ENCODE measurements around the gene SPTBN1. TPM values are rescaled to one million over a fixed set of nuclear protein-coding genes. Genes with fewer than 3 reads are reported as not detected.

The SPTBN1 gene
- total RNA-seq, 1 donor from 2014 or later, result 70.3 TPM

DNA sequence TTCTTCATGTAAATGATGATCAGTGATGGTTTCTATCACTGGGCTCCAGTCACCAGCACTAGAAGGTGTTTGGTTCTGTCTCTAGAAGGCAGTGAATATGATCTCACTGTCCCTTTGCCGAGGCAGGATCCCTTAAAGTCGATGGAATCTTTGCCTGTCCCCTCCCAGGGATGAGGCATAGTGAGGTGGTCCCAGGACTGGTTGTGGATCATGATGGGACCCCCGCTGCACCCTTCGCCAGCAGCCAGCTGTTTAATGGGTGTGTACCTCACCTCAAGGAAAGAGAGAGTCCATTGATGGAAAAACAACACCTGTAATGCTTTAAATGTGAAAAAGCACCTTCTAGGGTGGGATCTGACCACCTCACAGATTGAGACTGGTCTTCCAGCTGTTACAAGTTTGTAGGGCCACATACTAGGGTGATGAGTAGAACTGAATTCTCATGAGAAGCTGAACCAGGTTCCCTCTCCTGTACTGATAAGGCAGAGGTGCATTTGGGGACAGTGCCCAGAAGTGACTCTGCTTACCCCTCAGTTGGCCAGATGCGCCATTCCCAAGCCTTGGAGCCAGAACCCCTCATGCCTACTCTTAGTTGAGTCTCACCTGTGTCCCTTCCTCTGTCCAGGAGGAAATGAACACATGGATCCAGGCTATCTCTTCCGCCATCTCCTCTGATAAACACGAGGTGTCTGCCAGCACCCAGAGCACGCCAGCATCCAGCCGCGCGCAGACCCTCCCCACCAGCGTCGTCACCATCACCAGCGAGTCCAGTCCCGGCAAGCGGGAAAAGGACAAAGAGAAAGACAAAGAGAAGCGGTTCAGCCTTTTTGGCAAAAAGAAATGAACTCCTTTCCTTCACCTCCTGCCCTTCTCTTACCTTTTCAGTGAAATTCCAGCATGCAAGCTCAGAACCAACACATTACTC, 211.9 kb downstream of the SPTBN1 start:
- Mint-ChIP-seq H3K27me3 (ENCODE audit: low read depth) (no peaks in the 10 kb centered on the region), H3K27ac (no peak overlapping the region), H3K9me3 (no peaks in the 10 kb centered on the region), H3K4me3 (ENCODE audit: low read depth) (no peak overlapping the region), H3K36me3 (ENCODE audit: low read depth) (peaks cover 84% of the 10 kb centered on the region), H3K4me1 (ENCODE audit: low read depth) (peaks cover 16% of the 10 kb centered on the region)
- intact Hi-C loops (cut with micrococcal nuclease), result no loop called here
- no peak for DNase-seq (ENCODE audit: low spot score)

DNA sequence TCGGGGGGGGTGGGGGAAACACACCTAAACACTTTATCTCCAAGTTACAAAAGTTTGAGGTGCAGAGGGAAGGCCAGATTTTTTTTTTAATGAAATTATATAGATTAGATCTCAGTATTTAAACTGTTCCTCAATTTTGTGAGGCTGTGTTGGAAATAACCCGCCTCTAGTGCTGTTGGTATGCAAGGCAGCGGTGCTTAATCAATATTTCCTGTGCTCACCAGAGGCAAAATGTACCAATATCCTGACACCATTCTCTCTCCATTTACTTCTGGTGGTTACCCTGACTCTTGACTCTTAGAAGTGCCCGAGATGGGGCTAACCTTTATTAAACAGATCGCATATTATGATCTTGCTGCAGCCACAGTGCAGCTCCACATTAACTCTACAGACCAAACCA, 212.6 kb downstream of the SPTBN1 start:
- Mint-ChIP-seq H3K4me3 (ENCODE audit: low read depth) (no peak overlapping the region), H3K36me3 (ENCODE audit: low read depth) (peaks cover 86% of the 10 kb centered on the region), H3K9me3 (no peaks in the 10 kb centered on the region), H3K4me1 (ENCODE audit: low read depth) (peaks cover 22% of the 10 kb centered on the region), H3K27ac (no peak overlapping the region), H3K27me3 (ENCODE audit: low read depth) (no peaks in the 10 kb centered on the region)
- intact Hi-C loops (cut with micrococcal nuclease), result no loop called here
- DNase-seq (ENCODE audit: low spot score), result no peak

DNA sequence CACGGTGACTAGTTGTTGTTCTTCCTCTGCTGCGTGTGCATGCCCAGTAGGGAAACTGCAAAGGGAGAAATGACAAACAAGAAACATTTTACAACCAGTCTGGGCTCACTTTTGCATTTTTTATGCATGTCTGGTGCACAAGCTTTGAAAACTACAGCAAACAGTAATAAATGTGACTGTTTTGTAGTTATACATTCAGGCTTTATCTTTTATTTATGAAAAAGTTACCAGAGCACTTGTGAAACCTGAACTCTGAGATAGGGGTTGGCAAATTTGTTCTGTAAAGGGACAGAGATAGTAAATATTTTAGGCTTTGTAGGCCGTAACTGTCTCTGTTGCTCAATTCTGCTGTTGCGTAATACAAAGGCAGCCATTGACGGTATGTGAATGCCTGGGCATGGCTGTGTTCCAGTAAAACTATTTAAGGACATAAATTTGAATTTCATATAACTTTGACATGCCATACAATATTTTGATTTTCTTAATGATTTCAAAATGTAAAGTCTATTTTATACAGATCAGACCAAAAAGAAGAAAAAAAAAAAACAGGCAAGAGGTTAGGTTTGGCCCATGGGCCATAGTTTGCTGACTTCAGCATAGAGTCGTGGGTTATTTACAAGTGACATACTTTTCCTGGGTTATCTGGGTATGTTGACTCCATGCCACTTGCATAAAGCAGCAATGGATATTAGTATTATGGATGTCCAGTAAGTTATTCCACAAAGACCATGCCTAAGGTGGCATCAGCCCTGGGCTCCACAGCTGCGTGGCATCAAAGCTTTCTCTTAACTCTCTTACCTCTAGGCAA, 213.8 kb downstream of the SPTBN1 start:
- Mint-ChIP-seq H3K27me3 (ENCODE audit: low read depth) (peaks cover 4% of the 10 kb centered on the region), H3K27ac (no peak overlapping the region), H3K4me1 (ENCODE audit: low read depth) (peaks cover 28% of the 10 kb centered on the region), H3K4me3 (ENCODE audit: low read depth) (no peak overlapping the region), H3K9me3 (no peaks in the 10 kb centered on the region), H3K36me3 (ENCODE audit: low read depth) (peaks cover 76% of the 10 kb centered on the region)
- DNase-seq (ENCODE audit: low spot score), result no peak
- intact Hi-C loops (cut with micrococcal nuclease), result no loop called here

DNA sequence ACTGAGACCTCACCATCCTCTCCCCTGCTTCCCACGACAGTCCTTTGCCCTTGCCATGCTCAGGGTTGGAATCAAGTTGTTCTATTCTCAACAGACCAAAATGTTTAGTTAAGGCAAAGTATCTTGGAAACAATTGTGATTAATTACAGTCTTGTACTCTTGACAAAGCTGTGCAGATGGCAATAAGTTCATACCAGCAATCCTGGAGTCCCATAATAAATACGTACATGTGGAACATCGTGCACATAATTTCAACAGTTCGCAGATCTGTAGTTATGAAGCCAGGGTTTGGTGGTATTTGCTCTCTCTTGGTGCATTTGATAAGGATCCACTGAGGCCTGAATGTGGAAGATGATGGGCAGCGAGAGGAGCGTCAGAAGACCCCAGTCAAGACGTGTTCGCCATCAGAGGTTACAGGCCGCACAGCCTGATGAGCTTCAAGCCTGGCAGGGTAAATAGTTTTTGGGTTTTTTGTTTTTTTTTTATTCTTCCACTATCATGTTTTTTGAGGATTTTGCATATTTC, 214.4 kb downstream of the SPTBN1 start:
- Mint-ChIP-seq H3K4me3 (ENCODE audit: low read depth) (no peak overlapping the region), H3K9me3 (no peaks in the 10 kb centered on the region), H3K27ac (no peak overlapping the region), H3K4me1 (ENCODE audit: low read depth) (peaks cover 25% of the 10 kb centered on the region), H3K27me3 (ENCODE audit: low read depth) (peaks cover 10% of the 10 kb centered on the region), H3K36me3 (ENCODE audit: low read depth) (peaks cover 69% of the 10 kb centered on the region)
- DNase-seq (ENCODE audit: low spot score), result no peak
- intact Hi-C loops (cut with micrococcal nuclease), result no loop called here

DNA sequence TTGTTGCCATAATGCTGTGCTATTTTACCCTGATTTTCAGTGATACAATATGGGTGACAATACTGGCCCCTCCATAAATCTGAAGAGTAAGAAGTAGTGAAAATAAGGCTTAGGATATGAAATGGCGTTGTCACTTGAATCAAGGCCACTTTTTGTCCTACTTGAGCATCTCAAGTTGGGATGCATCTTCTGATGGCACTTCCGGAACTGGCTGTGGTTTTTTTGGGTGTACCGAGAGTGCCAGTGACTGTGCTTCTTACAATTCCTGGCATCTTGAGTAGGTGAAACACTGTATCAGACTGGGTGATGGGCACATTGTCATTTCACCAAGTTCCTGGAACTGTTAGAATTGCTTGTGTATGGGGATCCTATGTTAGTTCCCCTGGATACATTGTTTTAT, 214.9 kb downstream of the SPTBN1 start:
- no peaks in the 10 kb centered on the region for H3K9me3 Mint-ChIP-seq
- no peak overlapping the region for H3K27ac Mint-ChIP-seq
- H3K27me3 Mint-ChIP-seq (ENCODE audit: low read depth), result peaks cover 14% of the 10 kb centered on the region
- H3K36me3 Mint-ChIP-seq (ENCODE audit: low read depth), result peaks cover 65% of the 10 kb centered on the region
- H3K4me1 Mint-ChIP-seq (ENCODE audit: low read depth), result peaks cover 21% of the 10 kb centered on the region
- H3K4me3 Mint-ChIP-seq (ENCODE audit: low read depth), result no peak overlapping the region
- DNase-seq (ENCODE audit: low spot score), result no peak
- intact Hi-C loops (cut with micrococcal nuclease), result no loop called here

DNA sequence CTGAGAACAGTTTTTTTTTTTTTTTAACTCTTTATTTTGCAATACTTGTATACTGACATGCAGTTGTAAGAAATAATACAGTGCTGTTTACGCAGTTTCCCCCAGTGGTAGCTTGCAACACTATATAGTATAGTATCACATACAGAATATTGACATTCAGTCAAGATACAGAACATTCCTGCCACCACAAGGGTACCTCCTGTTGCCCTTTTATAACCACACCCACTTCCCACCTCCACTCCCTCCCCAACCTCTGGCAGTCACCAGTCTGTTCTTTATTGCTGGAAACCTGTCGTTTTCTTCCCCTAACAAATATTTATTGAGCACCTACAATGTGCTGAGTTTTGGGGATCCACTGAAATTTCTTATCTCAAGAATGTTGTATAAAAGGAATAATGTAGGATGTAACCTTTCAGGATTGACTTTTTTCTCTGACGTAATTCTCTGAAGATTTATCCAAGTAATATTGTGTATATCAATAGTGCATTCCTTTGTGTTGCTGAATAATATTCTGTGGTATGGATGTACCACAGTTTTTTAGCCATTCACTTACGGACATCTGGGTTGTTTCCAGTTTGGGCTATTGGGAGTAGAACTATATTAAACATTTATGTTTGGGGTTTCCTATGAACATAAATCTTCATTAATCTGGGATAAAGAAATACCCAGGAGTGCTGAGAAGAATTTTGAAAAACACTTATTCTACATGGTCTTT, 215.9 kb downstream of the SPTBN1 start:
- intact Hi-C loops (cut with micrococcal nuclease), result no loop called here
- Mint-ChIP-seq H3K4me1 (ENCODE audit: low read depth) (peaks cover 24% of the 10 kb centered on the region), H3K27me3 (ENCODE audit: low read depth) (peaks cover 25% of the 10 kb centered on the region), H3K27ac (no peak overlapping the region), H3K4me3 (ENCODE audit: low read depth) (no peak overlapping the region), H3K36me3 (ENCODE audit: low read depth) (peaks cover 55% of the 10 kb centered on the region), H3K9me3 (no peaks in the 10 kb centered on the region)
- DNase-seq (ENCODE audit: low spot score), result no peak

DNA sequence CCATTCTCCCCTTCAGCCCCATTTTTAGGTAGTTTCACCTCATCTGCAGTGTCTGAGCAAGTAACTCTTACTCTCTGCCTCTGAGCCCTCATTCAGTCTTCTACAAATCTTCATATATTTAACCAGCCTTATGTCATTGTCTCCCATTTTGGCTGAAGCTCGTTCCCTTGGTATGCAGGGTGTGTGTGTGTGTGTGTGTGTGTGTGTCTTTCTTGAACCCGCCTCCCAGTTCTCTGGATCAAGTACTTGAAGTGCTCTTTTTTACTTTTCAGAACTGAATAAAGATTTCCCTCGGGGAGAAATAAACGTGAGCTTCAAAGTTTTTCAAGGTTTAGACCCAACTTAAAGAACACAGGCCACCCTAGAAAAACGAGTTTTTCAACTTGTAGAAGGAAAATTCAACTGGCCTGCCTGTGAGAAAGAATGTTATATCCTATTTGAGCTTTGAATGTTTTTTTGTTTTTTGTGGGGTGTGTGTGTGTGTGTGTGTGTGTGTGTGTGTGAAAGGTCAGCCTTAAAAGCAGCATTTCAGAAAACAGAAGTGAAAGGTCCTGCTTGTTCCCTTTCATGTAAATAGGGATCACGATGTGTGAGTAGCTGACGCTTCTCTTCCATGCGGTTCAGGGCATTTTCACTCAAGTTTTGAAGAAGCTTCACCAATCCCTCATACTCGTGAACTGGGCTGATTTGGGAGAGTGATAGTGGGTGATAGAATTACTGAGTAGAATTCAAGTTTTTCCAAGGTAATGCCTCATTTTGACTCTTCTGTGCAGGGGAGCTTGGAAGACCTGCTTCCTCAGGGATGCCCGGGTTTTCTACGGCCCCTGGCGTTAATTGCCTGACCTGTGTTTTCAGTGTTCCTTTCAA, 216.7 kb downstream of the SPTBN1 start:
- H3K36me3 Mint-ChIP-seq (ENCODE audit: low read depth), result peaks cover 47% of the 10 kb centered on the region
- intact Hi-C loops (cut with micrococcal nuclease), result no loop called here
- no peak for DNase-seq (ENCODE audit: low spot score)
- H3K27ac Mint-ChIP-seq, result peak overlapping the region; percentile 40
- H3K9me3 Mint-ChIP-seq, result no peaks in the 10 kb centered on the region
- H3K4me3 Mint-ChIP-seq (ENCODE audit: low read depth), result no peak overlapping the region
- peaks cover 33% of the 10 kb centered on the region for H3K27me3 Mint-ChIP-seq (ENCODE audit: low read depth)
- peaks cover 28% of the 10 kb centered on the region for H3K4me1 Mint-ChIP-seq (ENCODE audit: low read depth)

DNA sequence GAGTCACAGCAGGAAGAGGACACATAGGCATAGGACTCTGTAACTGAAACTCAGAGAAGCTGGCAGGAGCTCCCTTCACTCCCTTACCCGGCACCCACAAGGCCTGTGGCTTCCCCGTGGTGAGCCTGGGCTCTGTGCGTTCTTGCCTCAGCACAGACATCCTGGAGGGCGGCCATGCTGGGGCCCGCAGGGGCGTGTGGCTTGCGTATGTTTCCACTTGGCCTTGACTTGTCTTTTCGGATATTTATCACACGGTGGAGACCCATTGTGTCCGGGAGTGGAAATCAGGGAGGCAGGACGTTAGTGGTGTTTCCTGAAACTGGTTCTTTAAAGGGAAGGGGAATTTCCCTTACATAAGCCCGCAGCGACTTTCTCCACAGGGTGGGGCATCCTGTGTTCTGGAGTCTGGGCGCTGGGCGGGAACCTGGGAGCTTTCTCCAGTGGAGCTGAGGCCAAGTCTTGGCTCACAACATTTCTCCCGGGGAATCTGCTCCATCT, 217.4 kb downstream of the SPTBN1 start:
- intact Hi-C loops (cut with micrococcal nuclease), result no loop called here
- H3K4me3 Mint-ChIP-seq (ENCODE audit: low read depth), result no peak overlapping the region
- peak overlapping the region; percentile 40 for H3K27ac Mint-ChIP-seq
- peak; percentile 30 for DNase-seq (ENCODE audit: low spot score)
- H3K9me3 Mint-ChIP-seq, result no peaks in the 10 kb centered on the region
- peaks cover 37% of the 10 kb centered on the region for H3K27me3 Mint-ChIP-seq (ENCODE audit: low read depth)
- H3K36me3 Mint-ChIP-seq (ENCODE audit: low read depth), result peaks cover 41% of the 10 kb centered on the region
- peaks cover 28% of the 10 kb centered on the region for H3K4me1 Mint-ChIP-seq (ENCODE audit: low read depth)

DNA sequence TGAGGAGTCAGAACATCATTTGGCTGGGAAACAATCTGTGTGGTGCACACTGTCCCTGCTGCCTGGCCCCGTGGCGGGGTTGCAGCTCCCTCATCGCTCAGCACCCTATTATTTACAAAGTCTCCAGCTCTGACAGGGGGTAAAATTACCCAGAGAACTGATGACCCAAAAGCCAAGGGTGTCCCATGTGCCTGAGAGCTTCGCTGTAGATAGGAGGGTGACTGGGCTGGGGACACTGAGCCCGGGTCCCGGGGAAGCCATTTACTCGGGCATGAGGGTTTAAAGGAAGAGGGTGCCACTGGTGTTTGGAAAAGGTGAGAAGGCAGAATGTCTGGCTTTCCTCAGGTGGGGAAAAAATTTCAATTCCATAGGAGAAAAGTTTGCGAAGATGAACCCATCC, 219.2 kb downstream of the SPTBN1 start:
- peaks cover 40% of the 10 kb centered on the region for H3K4me1 Mint-ChIP-seq (ENCODE audit: low read depth)
- H3K27ac Mint-ChIP-seq, result no peak overlapping the region
- peaks cover 44% of the 10 kb centered on the region for H3K27me3 Mint-ChIP-seq (ENCODE audit: low read depth)
- no peak overlapping the region for H3K4me3 Mint-ChIP-seq (ENCODE audit: low read depth)
- no peaks in the 10 kb centered on the region for H3K9me3 Mint-ChIP-seq
- peaks cover 26% of the 10 kb centered on the region for H3K36me3 Mint-ChIP-seq (ENCODE audit: low read depth)
- DNase-seq (ENCODE audit: low spot score), result no peak
- intact Hi-C loops (cut with micrococcal nuclease), result no loop called here

DNA sequence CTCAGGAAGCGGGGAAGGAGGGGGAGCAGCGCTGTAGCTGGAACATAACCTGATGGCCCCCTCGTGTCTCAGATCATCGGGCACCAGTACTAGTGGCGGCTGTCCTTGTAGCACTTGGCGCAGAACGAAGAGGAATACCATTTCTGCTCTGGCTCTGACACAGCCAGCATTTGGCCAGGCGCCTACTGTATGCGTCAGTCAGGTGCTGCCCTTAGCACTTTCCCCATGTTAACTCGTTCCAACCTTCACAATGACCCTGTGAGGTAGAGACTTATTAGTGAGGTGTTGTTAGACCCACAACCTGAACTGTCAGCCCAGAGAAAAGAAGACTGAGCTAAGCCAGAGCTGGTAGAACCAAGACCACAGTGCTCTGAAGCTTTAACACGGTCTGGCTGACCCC, 219.6 kb downstream of the SPTBN1 start:
- Mint-ChIP-seq H3K36me3 (ENCODE audit: low read depth) (peaks cover 22% of the 10 kb centered on the region), H3K27ac (no peak overlapping the region), H3K27me3 (ENCODE audit: low read depth) (peaks cover 45% of the 10 kb centered on the region), H3K4me3 (ENCODE audit: low read depth) (no peak overlapping the region), H3K4me1 (ENCODE audit: low read depth) (peaks cover 42% of the 10 kb centered on the region), H3K9me3 (no peaks in the 10 kb centered on the region)
- intact Hi-C loops (cut with micrococcal nuclease), result no loop called here
- no peak for DNase-seq (ENCODE audit: low spot score)

DNA sequence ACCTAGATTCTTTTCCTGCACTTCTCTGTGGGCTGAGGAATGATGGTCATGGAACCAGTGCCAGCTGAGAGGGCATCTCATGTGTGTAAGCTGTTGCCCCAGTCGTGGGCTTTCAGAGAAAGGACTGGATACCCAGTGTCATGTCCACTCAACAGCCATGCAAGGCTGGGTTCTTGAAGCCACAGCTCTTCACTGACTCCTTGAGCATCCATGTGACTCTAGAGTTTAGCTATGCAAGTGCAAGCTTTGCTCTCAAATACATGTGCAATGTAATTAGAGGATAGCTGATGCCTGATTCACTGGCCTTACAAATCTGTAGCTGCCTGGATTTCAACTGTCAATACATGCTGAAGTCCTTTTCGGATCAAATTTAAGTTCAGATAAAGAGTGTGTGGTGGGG, 220.5 kb downstream of the SPTBN1 start:
- no peak overlapping the region for H3K27ac Mint-ChIP-seq
- H3K4me1 Mint-ChIP-seq (ENCODE audit: low read depth), result peaks cover 51% of the 10 kb centered on the region
- DNase-seq (ENCODE audit: low spot score), result no peak
- H3K36me3 Mint-ChIP-seq (ENCODE audit: low read depth), result peaks cover 16% of the 10 kb centered on the region
- intact Hi-C loops (cut with micrococcal nuclease), result no loop called here
- peaks cover 45% of the 10 kb centered on the region for H3K27me3 Mint-ChIP-seq (ENCODE audit: low read depth)
- H3K9me3 Mint-ChIP-seq, result peaks cover 4% of the 10 kb centered on the region
- no peak overlapping the region for H3K4me3 Mint-ChIP-seq (ENCODE audit: low read depth)

Data from activated T-helper 2 cell treated with anti-CD3 and anti-CD28 coated beads, Interferon-gamma antibody, Interleukin-2, Interleukin-4, amounts not matched to agents 10 μg/mL and 5 μg/mL and 100 μg/mL, durations not matched to agents 14 hours and 24 hours and 36 hours (primary cell).